K562 (cell line): ENCODE data around the gene CSTF1. TPM values are rescaled to one million over a fixed set of nuclear protein-coding genes. Genes with fewer than 3 reads are reported as not detected.

Experiments
- ATAC-seq: fragments of 200-7000 bp; cut with Tn5 transposase; 3 replicates; pipeline ENCODE4 v1.9.1; 2020; ENCODE audit warnings: moderate library complexity
- BruUV-seq: library from RNA; stranded (reverse); fragments of 400-500 nt; replicated peaks from 2 replicates; lab custom pipeline; 2021; lab: Mats Ljungman, UMichigan
- CTCF ChIA-PET: fragments of 300-600 bp; formaldehyde crosslinking; extraction: SDS; loops from one replicate; lab custom pipeline; 2021; ENCODE audit warnings: low intra/inter-chr PET ratio; lab: Yijun Ruan, JAX
- POLR2A ChIA-PET: fragments of 300-600, 350-650 bp; sonication (Branson Sonifier 250); formaldehyde crosslinking; extraction: SDS; loops from one replicate; lab custom pipeline; 2021; ENCODE audit warnings: antibody characterized with exemption, inconsistent platforms; lab: Yijun Ruan, JAX
- DNase-seq, 4 experiments: peaks; one replicate each; pipeline versions ENCODE4 v3.0.0 to v3.0.0-alpha.2; 2011 to 2018; ENCODE audit warnings: low spot score in 3 of 4, mixed read lengths in 3 of 4; ENCODE audit errors: extremely low read depth in 1 of 4
- FAIRE-seq: peaks from 2 replicates; lab custom pipeline; 2011; peaks lifted over from hg19 to GRCh38; lab: Jason Lieb, UNC
- H2AFZ ChIP-seq: 2 replicates; pipeline ENCODE4 v1.6.0; 2011; ENCODE audit warnings: low read depth, low read length, control low read depth, inconsistent platforms
- H3K27ac ChIP-seq: fragments of 200-600 bp; 3 replicates; pipeline ENCODE4 v1.8.0; 2011; ENCODE audit warnings: low read depth, mild to moderate bottlenecking, control low read depth, inconsistent platforms, low read length, moderate library complexity, mixed read lengths; ENCODE audit errors: extremely low read depth
- H3K27me3 ChIP-seq, 2 experiments: fragments of 300-600 bp in 1 of 2; 2 replicates in 1 of 2; 3 replicates in 1 of 2; pipeline versions ENCODE4 v1.6.0 to v1.8.0; 2011; ENCODE audit warnings: inconsistent platforms in 2 of 2, low read length in 2 of 2, mild to moderate bottlenecking in 1 of 2, mixed read lengths in 1 of 2, moderate library complexity in 1 of 2; ENCODE audit not compliant: control insufficient read depth in 2 of 2, insufficient read depth in 2 of 2
- H3K36me3 ChIP-seq: fragments of 300-600 bp; 3 replicates; pipeline ENCODE4 v1.8.0; 2011; ENCODE audit warnings: mild to moderate bottlenecking, low read length, inconsistent platforms; ENCODE audit not compliant: control insufficient read depth, insufficient read depth
- H3K4me1 ChIP-seq, 2 experiments: fragments of 200-600 bp in 1 of 2; replicated peaks in 1 of 2; 2 replicates in 1 of 2; 3 replicates in 1 of 2; pipeline versions ENCODE4 v1.5.1 to v1.8.0; 2011; ENCODE audit warnings: inconsistent platforms in 2 of 2, low read length in 2 of 2, mild to moderate bottlenecking in 1 of 2, mixed read lengths in 1 of 2, moderate library complexity in 1 of 2; ENCODE audit not compliant: control insufficient read depth in 2 of 2, insufficient read depth in 2 of 2
- H3K4me2 ChIP-seq: 2 replicates; pipeline ENCODE4 v1.6.1; 2011; ENCODE audit warnings: low read length, control low read depth, inconsistent platforms, mixed read lengths; ENCODE audit not compliant: insufficient read depth
- H3K4me3 ChIP-seq: fragments of 200-600 bp; sonication (generic), shearing (Covaris generic); 2 replicates; pipeline ENCODE4 v1.5.1; 2016; ENCODE audit warnings: control low read depth, inconsistent platforms
- H3K79me2 ChIP-seq: fragments of 200-600 bp; 3 replicates; pipeline ENCODE4 v1.8.0; 2011; ENCODE audit warnings: low read length, inconsistent platforms; ENCODE audit not compliant: control insufficient read depth, insufficient read depth
- H3K9ac ChIP-seq, 2 experiments: 2 replicates each; pipeline versions ENCODE4 v1.6.0 to v1.6.1; 2011; ENCODE audit warnings: low read depth in 2 of 2, low read length in 2 of 2, control low read depth in 1 of 2, inconsistent platforms in 1 of 2, mild to moderate bottlenecking in 1 of 2, mixed read lengths in 1 of 2; ENCODE audit not compliant: insufficient read depth in 1 of 2
- H3K9me1 ChIP-seq: one replicate; pipeline ENCODE4 v1.6.0; 2011; ENCODE audit warnings: inconsistent platforms, mild to moderate bottlenecking, low read length, moderate library complexity; ENCODE audit not compliant: control insufficient read depth, insufficient read depth
- H3K9me3 ChIP-seq: replicated peaks from 2 replicates; pipeline ENCODE4 v1.5.1; 2011; ENCODE audit warnings: low read depth, low read length, inconsistent platforms; ENCODE audit not compliant: control insufficient read depth, insufficient read depth
- H4K20me1 ChIP-seq: replicated peaks from 2 replicates; pipeline ENCODE4 v1.6.1; 2011; ENCODE audit warnings: low read length, inconsistent platforms, mixed read lengths; ENCODE audit not compliant: control insufficient read depth, insufficient read depth
- ADNP ChIP-seq: fragments of 200-800 bp; sonication (Bioruptor generic); IDR thresholded peaks from 2 replicates; pipeline ENCODE4 v1.6.1; 2016; ENCODE audit warnings: missing genetic modification characterization, missing compliant biosample characterization
- FOSL1 ChIP-seq: fragments of 200-800 bp; sonication (Bioruptor generic); conservative IDR thresholded peaks from 2 replicates; pipeline ENCODE4 v1.6.1; 2016; ENCODE audit warnings: missing genetic modification characterization, missing compliant biosample characterization
- JUND ChIP-seq, 2 experiments: IDR thresholded peaks; 2 replicates in 1 of 2; 3 replicates in 1 of 2; pipeline ENCODE4 v1.6.1; 2011; ENCODE audit warnings: borderline replicate concordance in 2 of 2, low read depth in 2 of 2, low read length in 2 of 2, improper control_type of control experiment in 1 of 2, missing biosample characterization in 1 of 2, missing genetic modification characterization in 1 of 2, missing genetic modification reagents in 1 of 2
- MCM7 ChIP-seq, 2 experiments: fragments of 450-650 bp; IDR thresholded peaks; 2 replicates each; pipeline ENCODE4 v1.6.1; 2016 to 2018
- NBN ChIP-seq: fragments of 450-650 bp; IDR thresholded peaks from 2 replicates; pipeline ENCODE4 v1.6.1; 2016; ENCODE audit warnings: low read depth, mild to moderate bottlenecking
- NR4A1 ChIP-seq, 2 experiments: fragments of 250-450 bp in 1 of 2; fragments of 450-650 bp in 1 of 2; sonication (Bioruptor Pico) in 1 of 2; IDR thresholded peaks; 2 replicates each; pipeline versions ENCODE4 v1.4.0 to v1.6.1; 2016 to 2020; ENCODE audit warnings: mild to moderate bottlenecking in 2 of 2, missing compliant biosample characterization in 1 of 2, missing genetic modification characterization in 1 of 2, moderate library complexity in 1 of 2
- POLR2A ChIP-seq: fragments of 450-650 bp; conservative IDR thresholded peaks from 2 replicates; pipeline ENCODE4 v1.6.1; 2016
- SIN3B ChIP-seq: fragments of 450-650 bp; IDR thresholded peaks from 2 replicates; pipeline ENCODE4 v1.6.1; 2017; ENCODE audit warnings: low read depth, mild to moderate bottlenecking, moderate library complexity
- ZBTB7A ChIP-seq: IDR thresholded peaks from 2 replicates; pipeline ENCODE4 v1.6.1; 2011; ENCODE audit warnings: low read depth, mild to moderate bottlenecking, low read length, moderate library complexity, borderline replicate concordance; ENCODE audit not compliant: control insufficient read depth
- ZNF644 ChIP-seq: fragments of 200-800 bp; sonication (Bioruptor generic); IDR thresholded peaks from 2 replicates; pipeline ENCODE4 v1.6.1; 2016; ENCODE audit warnings: low read depth, missing genetic modification characterization, missing compliant biosample characterization
- WGBS: fragments of 100-300 bp; shearing (Covaris generic); methylation state at CpG from one replicate; pipeline ENCODE4 v1.1.6; 2016; ENCODE audit warnings: low coverage, mixed read lengths; ENCODE audit not compliant: insufficient coverage; ENCODE audit errors: missing lambda C conversion rate; 5-methylcytosine and 5-hydroxymethylcytosine counted together
- in situ Hi-C: fragments of 300-500 bp; cut with MboI; formaldehyde crosslinking; loops from 4 replicates; pipeline ENCODE4 v1.15.0; 2018; ENCODE audit warnings: inconsistent platforms, mixed read lengths
- intact Hi-C: fragments of 100-400 bp; cut with micrococcal nuclease; formaldehyde crosslinking; loops from 2 replicates; pipeline ENCODE4 v1.14.2; 2022
- polyA plus RNA-seq, 8 experiments: library from polyadenylated mRNA; depleted of rRNA in 4 of 8; stranded (reverse) in 5 of 8; unstranded in 3 of 8; fragments of >200 nt; fragmentation: Nextera tagmentation in 2 of 8; fragmentation: Illumina TruSeq in 1 of 8; extraction: Ambion mirVana in 2 of 8; extraction: Trizol in 1 of 8; gene quantifications; 2 replicates each; pipeline versions ENCODE4 v1.2.1 to v1.2.3, GENCODE V29; 2011 to 2014; ENCODE audit warnings: inconsistent platforms in 1 of 8, missing spikeins in 1 of 8
- total RNA-seq, 7 experiments: library from RNA; depleted of rRNA in 6 of 7; stranded (reverse); fragments of >200 nt in 6 of 7; fragmentation: Illumina TruSeq in 2 of 7; extraction: Trizol in 2 of 7; gene quantifications; 2 replicates each; pipeline versions ENCODE4 v1.2.1 to v1.2.3, GENCODE V29; 2011 to 2021; ENCODE audit warnings: low replicate concordance in 1 of 7
- TF ChIP-seq, protein P1 (sequence below), 2 experiments: fragments of 450-650 bp in 1 of 2; sonication (generic) in 1 of 2; formaldehyde crosslinking in 1 of 2; IDR thresholded peaks in 1 of 2; conservative IDR thresholded peaks in 1 of 2; 2 replicates each; pipeline versions ENCODE4 v1.6.1 to v1.8.1; 2016 to 2023; ENCODE audit warnings: mild to moderate bottlenecking in 2 of 2, moderate library complexity in 2 of 2, inconsistent platforms in 1 of 2, missing genetic modification reagents in 1 of 2
- TF ChIP-seq, protein P2 (sequence below): fragments of 250-450 bp; sonication (Bioruptor Pico); IDR thresholded peaks from 2 replicates; pipeline ENCODE4 v1.4.0; 2020; ENCODE audit warnings: mild to moderate bottlenecking, moderate library complexity, borderline replicate concordance

Gene CSTF1
- total and polyA plus RNA-seq, 9 of the 15 experiments (the other 6 are each of a cell fraction or from before 2014, with no cell fraction given): 30.8 to 110 (median 53.4) TPM

DNA sequence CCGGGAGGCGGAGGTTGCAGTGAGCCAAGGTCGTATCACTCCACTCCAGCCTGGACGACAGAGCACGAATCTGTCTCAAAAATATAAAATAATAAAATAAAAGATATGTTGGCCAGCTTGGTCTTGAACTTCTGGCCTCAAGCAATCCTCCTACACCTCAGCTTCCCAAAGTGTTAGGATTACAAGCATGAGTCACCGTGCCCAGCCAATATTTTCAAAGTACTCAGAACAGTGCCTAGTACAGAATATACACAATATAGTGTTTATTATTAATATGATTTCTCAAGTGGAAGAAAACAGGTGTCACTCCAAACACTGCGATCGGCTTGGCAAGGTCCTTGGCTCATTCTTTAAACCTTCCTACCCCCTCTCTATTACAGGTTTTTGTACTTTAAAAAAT is 30.5 kb upstream of the CSTF1 start (continued):
- TF ChIP-seq JUND (IDR thresholded peaks at IDR 0.05; ENCODE audit: borderline replicate concordance, low read depth, low read length) (peak; percentile 72), JUND (tag; IDR thresholded peaks at IDR 0.05; ENCODE audit: borderline replicate concordance, low read depth, low read length) (no peak), FOSL1 (peak; percentile 52; the same call in 1 of the 2 replicates), ADNP (tag) (peak; percentile 56; the same call in 1 of the 2 replicates), SIN3B (no peak), ZNF644 (tag) (no peak)
- TF ChIP-seq, protein P1, sequence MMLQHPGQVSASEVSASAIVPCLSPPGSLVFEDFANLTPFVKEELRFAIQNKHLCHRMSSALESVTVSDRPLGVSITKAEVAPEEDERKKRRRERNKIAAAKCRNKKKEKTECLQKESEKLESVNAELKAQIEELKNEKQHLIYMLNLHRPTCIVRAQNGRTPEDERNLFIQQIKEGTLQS (IDR thresholded peaks at IDR 0.05): peak; percentile 59; the same call in 1 of the 2 replicates
- TF ChIP-seq, protein P1 (CRISPR knock-in tag; conservative IDR thresholded peaks at IDR 0.05): no peak

DNA sequence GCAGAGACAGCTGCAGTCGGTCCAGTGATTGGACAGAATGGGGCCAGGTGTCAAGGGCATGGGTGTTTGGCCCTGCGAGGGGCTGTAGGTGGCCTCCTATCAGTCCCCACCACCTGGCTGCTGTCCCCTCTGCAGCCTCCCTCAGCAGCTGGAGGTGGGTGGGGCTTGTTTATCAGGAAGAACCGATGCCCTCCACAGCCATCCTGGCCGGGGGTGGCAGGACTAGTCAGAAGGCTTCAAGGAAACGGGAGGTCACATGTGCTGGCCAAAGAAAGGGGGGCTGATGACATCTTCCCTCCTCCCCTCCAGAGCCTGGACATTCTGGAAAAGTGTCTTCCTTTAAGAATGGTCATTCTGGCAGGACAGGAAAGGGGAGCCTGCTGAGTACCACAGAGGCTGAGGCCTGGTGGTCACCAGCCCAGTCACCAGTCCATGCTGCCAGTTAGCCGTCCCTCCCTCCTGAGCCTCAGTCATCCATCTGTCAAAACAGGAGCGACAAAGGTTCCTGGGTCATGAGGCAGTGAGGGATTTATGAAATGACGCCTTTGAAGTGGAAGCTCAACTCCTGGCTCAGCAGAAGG is 29.5 kb upstream of the CSTF1 start:
- intact Hi-C loops (loop anchor here (1.0 to 2.0 kb wide), 2 partner anchors 29 to 50 kb away; partner anchors contain the start of genes AURKA, CASS4 and CSTF1), in situ Hi-C loops (loop anchor here (25.0 kb wide), 1 partner anchor 1276 kb away; no protein-coding TSS in a partner anchor)
- H3K4me3 ChIP-seq: peak overlapping the region; percentile 1; the same call in 1 of the 2 replicates
- FAIRE-seq: peak; percentile 94
- peak overlapping the region; percentile 90 for H3K4me2 ChIP-seq
- ChIA-PET CTCF (no interaction called here), POLR2A (interaction anchor here (0.6 to 2.3 kb wide), 9 partner anchors 9 to 222 kb away, joined by 3 to 9 read pairs (median 3); partner anchors contain the start of genes AURKA, CASS4 and CSTF1)
- H2AFZ ChIP-seq: peak overlapping the region; percentile 58
- no peaks in the 10 kb centered on the region for H3K9me1 ChIP-seq
- peaks cover 51% of the 10 kb centered on the region for H3K36me3 ChIP-seq
- WGBS: 1% methylated on average over 8 of the region's 8 CpGs
- peak overlapping the region; percentile 81 for H3K27ac ChIP-seq
- H3K9me3 ChIP-seq: no peaks in the 10 kb centered on the region
- peak; percentile 68 for ATAC-seq
- H4K20me1 ChIP-seq: no peaks in the 10 kb centered on the region
- BruUV-seq: no TSS peak
- peaks cover 36 to 55% of the 10 kb centered on the region in 2 experiments for H3K4me1 ChIP-seq
- no peaks in the 10 kb centered on the region for H3K27me3 ChIP-seq
- H3K79me2 ChIP-seq: peaks cover 61% of the 10 kb centered on the region
- DNase-seq: peak; percentile 93 to 98 (median 96)
- H3K9ac ChIP-seq: peak overlapping the region; percentile 75 to 81
- no peak for TF ChIP-seq MCM7 (IDR thresholded peaks at IDR 0.05)
- TF ChIP-seq, protein P2, sequence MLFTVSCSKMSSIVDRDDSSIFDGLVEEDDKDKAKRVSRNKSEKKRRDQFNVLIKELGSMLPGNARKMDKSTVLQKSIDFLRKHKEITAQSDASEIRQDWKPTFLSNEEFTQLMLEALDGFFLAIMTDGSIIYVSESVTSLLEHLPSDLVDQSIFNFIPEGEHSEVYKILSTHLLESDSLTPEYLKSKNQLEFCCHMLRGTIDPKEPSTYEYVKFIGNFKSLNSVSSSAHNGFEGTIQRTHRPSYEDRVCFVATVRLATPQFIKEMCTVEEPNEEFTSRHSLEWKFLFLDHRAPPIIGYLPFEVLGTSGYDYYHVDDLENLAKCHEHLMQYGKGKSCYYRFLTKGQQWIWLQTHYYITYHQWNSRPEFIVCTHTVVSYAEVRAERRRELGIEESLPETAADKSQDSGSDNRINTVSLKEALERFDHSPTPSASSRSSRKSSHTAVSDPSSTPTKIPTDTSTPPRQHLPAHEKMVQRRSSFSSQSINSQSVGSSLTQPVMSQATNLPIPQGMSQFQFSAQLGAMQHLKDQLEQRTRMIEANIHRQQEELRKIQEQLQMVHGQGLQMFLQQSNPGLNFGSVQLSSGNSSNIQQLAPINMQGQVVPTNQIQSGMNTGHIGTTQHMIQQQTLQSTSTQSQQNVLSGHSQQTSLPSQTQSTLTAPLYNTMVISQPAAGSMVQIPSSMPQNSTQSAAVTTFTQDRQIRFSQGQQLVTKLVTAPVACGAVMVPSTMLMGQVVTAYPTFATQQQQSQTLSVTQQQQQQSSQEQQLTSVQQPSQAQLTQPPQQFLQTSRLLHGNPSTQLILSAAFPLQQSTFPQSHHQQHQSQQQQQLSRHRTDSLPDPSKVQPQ (CRISPR knock-in tag): peak; percentile 27; the same call in 1 of the 2 replicates
- peak; percentile 59; the same call in 1 of the 2 replicates for TF ChIP-seq NBN
- TF ChIP-seq ZBTB7A: peak; percentile 91; the same call in 1 of the 2 replicates
- TF ChIP-seq POLR2A: no peak
- 0 out of 2 replicates have a peak, but pooled peaks have one; percentile 37 for TF ChIP-seq NR4A1 (CRISPR knock-in tag; IDR thresholded peaks at IDR 0.05)
- peak; percentile 76 for TF ChIP-seq NR4A1 (tag; IDR thresholded peaks at IDR 0.05)
